ENCODE measurements around the gene CABP7. TPM values are rescaled to one million over a fixed set of nuclear protein-coding genes. Genes with fewer than 3 reads are reported as not detected.

Gene CABP7
- total RNA-seq, 1 experiment from 2014 or later, result not detected

DNA sequence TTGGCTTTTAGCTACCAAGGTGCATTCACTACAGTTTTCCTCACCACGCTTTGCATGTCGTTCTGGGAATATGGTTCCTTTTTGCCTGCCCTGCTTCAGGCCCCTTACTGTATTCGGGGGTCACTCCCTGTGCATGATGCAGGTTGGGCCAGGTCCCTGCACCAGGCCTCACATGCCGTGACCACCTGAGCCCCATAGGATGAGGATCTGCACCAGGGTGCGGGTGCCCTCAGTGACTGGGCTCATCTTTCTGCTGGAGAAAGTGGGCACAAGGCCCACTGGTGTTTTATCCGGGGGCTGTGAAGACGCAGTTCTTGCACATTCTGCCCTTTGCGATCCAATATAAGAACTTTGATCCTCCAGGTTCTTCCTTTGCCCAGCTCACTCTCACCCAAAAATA lies 45.7 kb upstream of the CABP7 start:
- H3K9me3 ChIP-seq (ENCODE audit: low read depth, low read length, poor library complexity, severe bottlenecking), result no peaks in the 10 kb centered on the region
- BruUV-seq (replicated peaks), result no TSS peak
- CTCF ChIA-PET, result no interaction called here
- no peaks in the 10 kb centered on the region for H3K27me3 ChIP-seq (replicated peaks; ENCODE audit: insufficient read depth, low read depth, low read length, poor library complexity)
- POLR2A ChIA-PET (ENCODE audit: low non-redundant PET), result no interaction called here
- DNase-seq (ENCODE audit: low spot score), result no peak
- intact Hi-C loops (cut with micrococcal nuclease; ENCODE audit: unreplicated experiment), result no loop called here
- no peak overlapping the region for H3K27ac ChIP-seq (ENCODE audit: low read depth, low read length, poor library complexity, severe bottlenecking)
- peaks cover 3% of the 10 kb centered on the region for H3K4me1 ChIP-seq (ENCODE audit: insufficient read depth, low read length, poor library complexity, severe bottlenecking)
- TF ChIP-seq CTCF (conservative IDR thresholded peaks at IDR 0.05; ENCODE audit: low read depth, low read length) (no peak), EZH2 (IDR thresholded peaks at IDR 0.05; ENCODE audit: borderline replicate concordance, low read depth, low read length, poor library complexity, severe bottlenecking) (no peak)
- no peak overlapping the region for H3K4me3 ChIP-seq (ENCODE audit: low read depth, low read length, poor library complexity, severe bottlenecking)
- peaks cover 22% of the 10 kb centered on the region for H3K36me3 ChIP-seq (ENCODE audit: insufficient read depth, low read length, poor library complexity, severe bottlenecking)

- intact Hi-C loops (cut with micrococcal nuclease; ENCODE audit: unreplicated experiment), result no loop called here
- H3K27me3 ChIP-seq (replicated peaks; ENCODE audit: insufficient read depth, low read depth, low read length, poor library complexity), result no peaks in the 10 kb centered on the region
- DNase-seq (ENCODE audit: low spot score), result no peak
- no peak for TF ChIP-seq CTCF (conservative IDR thresholded peaks at IDR 0.05; ENCODE audit: low read depth, low read length)
- TF ChIP-seq EZH2 (IDR thresholded peaks at IDR 0.05; ENCODE audit: borderline replicate concordance, low read depth, low read length, poor library complexity, severe bottlenecking), result no peak
- H3K4me3 ChIP-seq (ENCODE audit: low read depth, low read length, poor library complexity, severe bottlenecking), result no peak overlapping the region
- no TSS peak for BruUV-seq (replicated peaks)
- no peaks in the 10 kb centered on the region for H3K4me1 ChIP-seq (ENCODE audit: insufficient read depth, low read length, poor library complexity, severe bottlenecking)
- H3K27ac ChIP-seq (ENCODE audit: low read depth, low read length, poor library complexity, severe bottlenecking), result no peak overlapping the region
- ChIA-PET POLR2A (ENCODE audit: low non-redundant PET) (no interaction called here), CTCF (no interaction called here)
- H3K9me3 ChIP-seq (ENCODE audit: low read depth, low read length, poor library complexity, severe bottlenecking), result no peaks in the 10 kb centered on the region
- peaks cover 16% of the 10 kb centered on the region for H3K36me3 ChIP-seq (ENCODE audit: insufficient read depth, low read length, poor library complexity, severe bottlenecking)
Observed at GRCh38 chr22:29679316-29679715, 40.5 kb upstream of the CABP7 start.

DNA sequence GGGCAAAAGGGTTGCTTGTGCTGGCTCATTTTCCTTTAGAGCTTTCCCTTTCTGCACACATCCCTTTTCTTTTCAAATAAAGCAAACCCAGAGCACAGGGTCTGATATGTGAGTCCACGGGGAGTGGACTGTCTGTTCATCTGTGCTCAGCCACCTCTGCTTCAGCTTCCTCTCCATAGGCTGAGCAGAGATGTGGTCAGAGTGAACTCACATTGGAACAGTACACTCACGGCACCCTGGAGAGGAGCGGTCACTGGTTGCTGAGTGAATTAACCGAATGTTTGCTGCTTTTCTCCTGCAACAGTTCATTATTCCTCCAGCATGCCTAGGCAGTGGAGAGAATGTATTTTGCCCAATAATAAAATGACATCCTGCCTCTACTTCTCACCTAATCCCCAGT lies 36.3 kb upstream of the CABP7 start:
- POLR2A ChIA-PET (ENCODE audit: low non-redundant PET), result interaction anchor here (0.6 to 0.7 kb wide), 2 partner anchors 152 to 395 kb away, joined by 3 read pairs; no protein-coding TSS in a partner anchor
- Histone ChIP-seq H3K4me3 (ENCODE audit: low read depth, low read length, poor library complexity, severe bottlenecking) (no peak overlapping the region), H3K27ac (ENCODE audit: low read depth, low read length, poor library complexity, severe bottlenecking) (no peak overlapping the region), H3K9me3 (ENCODE audit: low read depth, low read length, poor library complexity, severe bottlenecking) (no peaks in the 10 kb centered on the region), H3K27me3 (replicated peaks; ENCODE audit: insufficient read depth, low read depth, low read length, poor library complexity) (no peaks in the 10 kb centered on the region), H3K36me3 (ENCODE audit: insufficient read depth, low read length, poor library complexity, severe bottlenecking) (no peaks in the 10 kb centered on the region), H3K4me1 (ENCODE audit: insufficient read depth, low read length, poor library complexity, severe bottlenecking) (peaks cover 17% of the 10 kb centered on the region)
- intact Hi-C loops (cut with micrococcal nuclease; ENCODE audit: unreplicated experiment), result no loop called here
- CTCF ChIA-PET, result no interaction called here
- no TSS peak for BruUV-seq (replicated peaks)
- no peak for DNase-seq (ENCODE audit: low spot score)
- TF ChIP-seq CTCF (conservative IDR thresholded peaks at IDR 0.05; ENCODE audit: low read depth, low read length) (no peak), EZH2 (IDR thresholded peaks at IDR 0.05; ENCODE audit: borderline replicate concordance, low read depth, low read length, poor library complexity, severe bottlenecking) (no peak)

All from A673 (cell line).